Stimulated activated CD8-positive, alpha-beta memory T cell treated with anti-CD3 and anti-CD28 coated beads, Interleukin-2, amount 100 ng/mL, for 1 hour (primary cell): Measurements from ENCODE around the gene DMRTC2.
A peak's percentile ranks its signal among the peaks of the same experiment; 100 is the strongest.

Source experiments
- DNase-seq, 2 donors: peaks; one replicate each; pipeline ENCODE4 v3.0.0-alpha.2; 2020; ENCODE audit warnings: low read depth in 2 of 2

DMRTC2 gene

GRCh38 chr19:41845001-41845050 lies at the start of gene DMRTC2:
TSS of gene DMRTC2 (plus strand) at chr19:41845042. CDS start at chr19:41847429, 2,387 bp downstream.
- DNase-seq, result no peak

GRCh38 chr19:41796362-41796761 lies 48.5 kb upstream of the DMRTC2 start, which contains the start of gene CEACAM3:
TSS of gene CEACAM3 (plus strand) at chr19:41796587. CDS start at chr19:41796678, 91 bp downstream.
- DNase-seq, result no peak

- DNase-seq, result no peak
Measured at GRCh38 chr19:41796901-41797300, 47.9 kb upstream of the DMRTC2 start.

GRCh38 chr19:41799444-41800000 lies 45.3 kb upstream of the DMRTC2 start:
- DNase-seq, result no peak

GRCh38 chr19:41801031-41801430 lies 43.8 kb upstream of the DMRTC2 start:
- DNase-seq, result no peak

- no peak for DNase-seq
Measured at GRCh38 chr19:41801792-41802211, 43.0 kb upstream of the DMRTC2 start.

GRCh38 chr19:41802770-41803169 lies 42.1 kb upstream of the DMRTC2 start:
- DNase-seq, result no peak

GRCh38 chr19:41804336-41804735 lies 40.5 kb upstream of the DMRTC2 start:
- no peak for DNase-seq

- DNase-seq, result no peak
Measured at GRCh38 chr19:41807176-41807575, 37.7 kb upstream of the DMRTC2 start.

- no peak for DNase-seq
Measured at GRCh38 chr19:41808663-41809566, 35.9 kb upstream of the DMRTC2 start.

- DNase-seq, result no peak
Measured at GRCh38 chr19:41810301-41810700, 34.5 kb upstream of the DMRTC2 start.

GRCh38 chr19:41811036-41811435 lies 33.8 kb upstream of the DMRTC2 start:
- no peak for DNase-seq

GRCh38 chr19:41811981-41812380 lies 32.9 kb upstream of the DMRTC2 start:
- no peak for DNase-seq

GRCh38 chr19:41813911-41814310 lies 30.9 kb upstream of the DMRTC2 start:
- DNase-seq, result no peak

- DNase-seq, result no peak
Measured at GRCh38 chr19:41815301-41815700, 29.5 kb upstream of the DMRTC2 start.

- no peak for DNase-seq
Measured at GRCh38 chr19:41816761-41817160, 28.1 kb upstream of the DMRTC2 start.

GRCh38 chr19:41821003-41821735 lies 23.7 kb upstream of the DMRTC2 start:
- DNase-seq, result peak in 1 of 2 donors; percentile 5

- DNase-seq, result no peak
Measured at GRCh38 chr19:41837981-41838708, 6.7 kb upstream of the DMRTC2 start.

- DNase-seq, result no peak
Measured at GRCh38 chr19:41839211-41839610, 5.6 kb upstream of the DMRTC2 start.

- DNase-seq, result no peak
Measured at GRCh38 chr19:41843371-41843770, 1.5 kb upstream of the DMRTC2 start.

GRCh38 chr19:41844601-41845000 lies 241 bp upstream of the DMRTC2 start, which contains the start of gene LYPD4:
TSS of gene LYPD4 (minus strand) at chr19:41844683. CDS start at chr19:41839285, 5,398 bp downstream.
- no peak for DNase-seq

GRCh38 chr19:41845051-41845590 lies 279 bp downstream of the DMRTC2 start:
- DNase-seq, result no peak
